ENCODE data around the gene FAM110C. TPM values are rescaled to one million over a fixed set of nuclear protein-coding genes. Genes with fewer than 3 reads are reported as not detected.
"Not testable (repeated sequence)": the region's sequence is repeated elsewhere in the genome, so short reads cannot be mapped to it uniquely, and the experiment has no call there.

The FAM110C gene
- total and polyA plus RNA-seq, 5 donors, result 2.5 to 7.7 (median 6.9) TPM

DNA sequence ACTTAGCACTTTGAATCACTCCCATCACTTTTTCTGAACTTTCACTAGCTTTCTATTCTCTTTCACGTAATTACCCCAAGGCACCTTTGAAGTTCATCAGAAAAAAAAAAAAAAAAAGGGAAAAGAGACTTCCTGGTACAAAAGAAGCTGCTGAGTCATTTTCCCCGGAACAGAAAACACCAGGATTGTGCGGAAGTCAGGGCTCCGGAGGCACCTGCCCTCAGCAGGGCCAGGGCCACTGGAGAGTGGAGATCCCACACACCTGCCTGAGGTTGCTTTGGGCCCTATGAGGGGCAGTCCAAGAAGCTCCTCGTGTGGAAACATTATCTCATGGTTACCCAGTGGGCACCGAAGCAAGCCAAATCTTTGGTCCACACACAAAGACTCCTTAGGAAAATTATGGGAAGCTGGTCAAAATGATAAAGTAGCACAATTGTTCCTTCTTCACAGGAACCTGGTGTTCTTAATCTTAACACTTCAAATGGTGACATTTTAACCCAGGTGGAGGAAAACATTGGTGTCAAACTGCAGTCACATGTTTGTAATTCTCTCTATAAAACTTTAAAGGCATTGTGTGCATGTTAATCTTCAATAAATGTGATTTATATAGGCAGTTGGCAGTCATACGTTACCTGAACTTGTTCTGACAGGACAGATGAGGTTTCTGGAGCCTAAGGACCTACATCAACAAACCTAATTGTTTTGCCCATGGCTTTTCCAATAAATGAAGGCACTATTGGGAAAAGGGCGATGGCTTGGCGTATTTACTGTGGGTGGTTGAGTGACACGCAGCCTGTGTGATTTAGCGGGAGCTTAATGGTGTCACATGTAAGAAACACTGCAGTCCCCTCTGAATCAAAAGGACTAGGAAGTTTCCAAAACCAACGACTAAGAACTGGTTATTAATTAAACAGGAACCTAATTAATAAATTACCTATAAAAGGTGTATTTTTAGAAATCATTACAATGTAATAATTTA is 23.4 kb upstream of the FAM110C start:
- Histone ChIP-seq H3K27me3 (ENCODE audit: control insufficient read depth, insufficient read depth) (no peaks in the 10 kb centered on the region), H3K4me3 (ENCODE audit: low read length) (no peak overlapping the region), H3K27ac (ENCODE audit: low read length) (no peak overlapping the region), H3K4me1 (ENCODE audit: control insufficient read depth, insufficient read depth, low read length) (no peaks in the 10 kb centered on the region), H3K9me3 (ENCODE audit: control insufficient read depth, low read length) (no peaks in the 10 kb centered on the region)
- ATAC-seq, result no peak
- intact Hi-C loops (cut with DNase I), result no loop called here
- WGBS, result 72% methylated on average over 12 of the region's 12 CpGs
- DNase-seq, result no peak

DNA sequence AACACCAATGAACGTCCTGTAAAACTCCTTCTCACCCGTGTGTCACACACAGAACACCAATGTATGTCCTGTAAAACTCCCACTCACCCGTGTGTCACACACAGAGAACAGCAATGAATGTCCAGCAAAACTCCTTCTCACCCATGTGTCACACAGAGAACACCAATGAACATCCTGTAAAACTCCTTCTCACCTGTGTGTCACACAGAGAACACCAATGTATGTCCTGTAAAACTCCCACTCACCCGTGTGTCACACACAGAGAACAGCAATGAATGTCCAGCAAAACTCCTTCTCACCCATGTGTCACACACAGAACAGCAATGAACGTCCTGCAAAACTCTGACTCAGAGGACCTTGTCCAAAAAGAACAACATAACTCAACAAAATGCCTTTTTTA is 22.3 kb upstream of the FAM110C start:
- H3K4me3 ChIP-seq (ENCODE audit: low read length); H3K4me1 ChIP-seq (ENCODE audit: control insufficient read depth, insufficient read depth, low read length); DNase-seq; H3K27ac ChIP-seq (ENCODE audit: low read length); intact Hi-C loops (cut with DNase I); H3K9me3 ChIP-seq (ENCODE audit: control insufficient read depth, low read length); H3K27me3 ChIP-seq (ENCODE audit: control insufficient read depth, insufficient read depth); ATAC-seq: not testable (repeated sequence)
- 64% methylated on average over 5 of the region's 5 CpGs for WGBS

DNA sequence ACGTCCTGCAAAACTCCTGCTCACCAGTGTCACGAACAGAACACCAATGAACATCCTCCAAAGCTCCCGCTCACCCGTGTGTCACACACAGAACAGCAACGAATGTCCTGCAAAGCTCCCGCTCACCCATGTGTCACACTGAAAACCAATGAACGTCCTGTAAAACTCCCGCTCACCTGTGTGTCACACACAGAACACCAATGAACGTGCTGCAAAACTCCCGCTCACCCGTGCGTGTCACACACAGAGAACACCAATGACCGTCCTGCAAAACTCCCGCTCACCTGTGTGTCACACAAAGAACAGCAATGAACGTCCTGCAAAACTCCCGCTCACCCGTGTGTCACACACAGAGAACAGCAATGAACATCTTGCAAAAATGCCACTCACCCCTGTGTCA is 20.5 kb upstream of the FAM110C start:
- no peaks in the 10 kb centered on the region for H3K9me3 ChIP-seq (ENCODE audit: control insufficient read depth, low read length)
- intact Hi-C loops (cut with DNase I), result no loop called here
- WGBS, result 90% methylated on average over 17 of the region's 17 CpGs
- H3K27me3 ChIP-seq (ENCODE audit: control insufficient read depth, insufficient read depth), result no peaks in the 10 kb centered on the region
- no peaks in the 10 kb centered on the region for H3K4me1 ChIP-seq (ENCODE audit: control insufficient read depth, insufficient read depth, low read length)
- DNase-seq (no peak), ATAC-seq (no peak)
- no peak overlapping the region for H3K27ac ChIP-seq (ENCODE audit: low read length)
- H3K4me3 ChIP-seq (ENCODE audit: low read length), result no peak overlapping the region

DNA sequence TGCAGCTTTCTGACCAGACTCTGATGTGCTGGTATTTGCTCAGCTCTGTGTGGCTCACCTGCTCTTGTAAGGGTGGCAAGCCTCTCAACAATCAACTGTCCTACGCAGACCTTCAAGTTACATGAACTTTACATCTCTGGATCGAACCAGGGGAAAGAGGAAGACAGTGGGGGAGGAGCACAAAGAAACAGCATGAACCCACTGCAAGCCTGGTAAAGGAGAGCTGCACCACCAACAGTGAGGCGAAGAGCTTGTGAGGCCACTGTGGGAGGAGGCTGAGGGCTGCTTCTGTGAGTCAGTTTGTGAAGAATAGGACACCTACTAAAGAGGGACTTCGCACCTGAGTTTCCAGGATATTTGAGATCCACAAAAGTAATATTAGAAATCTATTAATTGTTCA is 18.8 kb upstream of the FAM110C start:
- no peak overlapping the region for H3K4me3 ChIP-seq (ENCODE audit: low read length)
- H3K27ac ChIP-seq (ENCODE audit: low read length), result no peak overlapping the region
- DNase-seq (no peak), ATAC-seq (no peak)
- WGBS, result 57% methylated on average over 4 of the region's 4 CpGs
- intact Hi-C loops (cut with DNase I), result no loop called here
- no peaks in the 10 kb centered on the region for H3K4me1 ChIP-seq (ENCODE audit: control insufficient read depth, insufficient read depth, low read length)
- H3K27me3 ChIP-seq (ENCODE audit: control insufficient read depth, insufficient read depth), result no peaks in the 10 kb centered on the region
- no peaks in the 10 kb centered on the region for H3K9me3 ChIP-seq (ENCODE audit: control insufficient read depth, low read length)

DNA sequence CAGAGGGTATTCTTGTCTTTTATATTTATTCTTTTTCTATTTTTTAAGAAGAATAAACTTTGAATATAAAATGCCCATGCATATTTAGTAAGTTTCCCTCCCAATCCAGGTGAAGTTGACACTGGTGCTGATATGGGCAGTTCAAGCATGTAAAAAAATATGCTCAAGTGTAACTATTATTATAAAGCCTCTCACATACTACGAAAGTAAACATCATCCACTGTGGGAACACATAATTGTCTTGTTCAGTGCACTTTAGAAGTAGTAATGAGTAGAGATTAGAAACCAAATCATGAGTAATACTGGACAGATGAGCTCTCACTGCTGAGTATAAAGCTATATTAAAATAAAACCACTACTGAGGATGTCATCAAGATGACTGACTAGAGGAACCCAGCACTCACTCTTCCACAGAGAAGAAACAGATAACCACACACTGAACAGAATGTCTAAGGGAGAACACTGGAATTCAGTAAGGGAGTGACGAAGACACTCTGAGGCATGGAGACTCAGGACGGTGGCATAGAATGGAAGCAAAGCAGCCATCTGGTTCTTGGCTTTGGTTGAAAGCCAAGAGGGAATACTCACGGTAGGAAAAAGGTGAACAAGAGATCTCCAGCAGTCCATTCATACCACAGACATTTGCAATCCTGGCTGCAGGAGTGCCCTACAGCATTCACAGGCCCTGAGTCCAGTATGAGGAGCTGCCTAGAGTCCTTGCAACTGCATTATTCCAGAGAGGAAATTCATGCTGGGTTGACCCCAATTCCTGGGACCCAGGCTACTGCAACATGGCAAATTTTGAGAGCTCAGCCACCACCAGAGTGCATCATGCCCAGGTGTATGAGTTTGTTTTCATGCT is 9.5 kb upstream of the FAM110C start:
- WGBS, result 66% methylated on average over 4 of the region's 4 CpGs
- Histone ChIP-seq H3K27me3 (ENCODE audit: control insufficient read depth, insufficient read depth) (no peaks in the 10 kb centered on the region), H3K27ac (ENCODE audit: low read length) (no peak overlapping the region), H3K9me3 (ENCODE audit: control insufficient read depth, low read length) (no peaks in the 10 kb centered on the region), H3K4me3 (ENCODE audit: low read length) (no peak overlapping the region), H3K4me1 (ENCODE audit: control insufficient read depth, insufficient read depth, low read length) (no peaks in the 10 kb centered on the region)
- no peak for DNase-seq
- intact Hi-C loops (cut with DNase I), result no loop called here
- ATAC-seq, result no peak

DNA sequence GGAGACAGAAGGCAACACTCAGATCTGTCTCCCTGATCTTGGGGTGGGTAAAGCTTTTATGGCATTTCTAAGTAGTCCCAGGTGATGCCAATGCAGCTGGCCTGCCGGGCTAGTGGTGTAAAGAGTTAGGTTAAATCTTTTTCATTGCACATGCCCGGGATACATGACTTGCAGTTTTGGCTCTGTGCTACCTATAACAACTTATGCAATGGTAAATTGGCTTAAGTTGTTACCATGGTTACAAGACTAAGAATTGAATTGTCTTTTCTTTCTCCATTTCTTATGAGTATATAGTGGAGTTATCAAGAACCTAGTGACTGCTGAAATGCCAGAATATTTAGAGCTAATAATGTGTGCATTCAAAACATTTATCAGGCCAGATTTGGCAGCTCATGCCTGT is 5.3 kb upstream of the FAM110C start:
- intact Hi-C loops (cut with DNase I), result no loop called here
- DNase-seq (no peak), ATAC-seq (no peak)
- Histone ChIP-seq H3K27ac (ENCODE audit: low read length) (no peak overlapping the region), H3K27me3 (ENCODE audit: control insufficient read depth, insufficient read depth) (no peaks in the 10 kb centered on the region), H3K4me3 (ENCODE audit: low read length) (no peak overlapping the region), H3K9me3 (ENCODE audit: control insufficient read depth, low read length) (no peaks in the 10 kb centered on the region), H3K4me1 (ENCODE audit: control insufficient read depth, insufficient read depth, low read length) (no peaks in the 10 kb centered on the region)
- WGBS, result 78% methylated on average over 2 of the region's 2 CpGs

DNA sequence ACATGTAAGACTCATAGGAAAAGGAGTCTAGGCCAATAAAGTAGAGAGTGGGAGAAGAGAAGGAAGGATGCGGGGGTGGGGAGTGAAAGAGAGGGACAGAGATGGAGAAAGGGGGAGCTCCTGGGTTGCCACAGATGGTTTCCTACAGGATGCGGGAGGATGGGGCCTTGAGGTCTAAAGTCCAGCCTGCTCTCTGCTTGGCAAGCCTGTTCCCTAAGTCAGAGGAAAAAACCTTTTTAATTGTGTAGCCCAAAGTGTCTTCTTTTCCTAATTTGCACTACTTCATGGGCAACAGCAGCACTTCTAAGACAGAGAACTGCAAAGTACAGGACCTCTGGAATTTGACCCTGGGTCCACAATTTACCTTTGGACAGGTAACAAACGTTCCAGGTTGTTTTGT is 1.4 kb upstream of the FAM110C start:
- WGBS, result 49% methylated on average over 3 of the region's 3 CpGs
- ATAC-seq (no peak), DNase-seq (no peak)
- Histone ChIP-seq H3K4me3 (ENCODE audit: low read length) (no peak overlapping the region), H3K4me1 (ENCODE audit: control insufficient read depth, insufficient read depth, low read length) (no peaks in the 10 kb centered on the region), H3K27ac (ENCODE audit: low read length) (peak overlapping the region; percentile 67), H3K9me3 (ENCODE audit: control insufficient read depth, low read length) (no peaks in the 10 kb centered on the region), H3K27me3 (ENCODE audit: control insufficient read depth, insufficient read depth) (no peaks in the 10 kb centered on the region)
- intact Hi-C loops (cut with DNase I), result no loop called here

DNA sequence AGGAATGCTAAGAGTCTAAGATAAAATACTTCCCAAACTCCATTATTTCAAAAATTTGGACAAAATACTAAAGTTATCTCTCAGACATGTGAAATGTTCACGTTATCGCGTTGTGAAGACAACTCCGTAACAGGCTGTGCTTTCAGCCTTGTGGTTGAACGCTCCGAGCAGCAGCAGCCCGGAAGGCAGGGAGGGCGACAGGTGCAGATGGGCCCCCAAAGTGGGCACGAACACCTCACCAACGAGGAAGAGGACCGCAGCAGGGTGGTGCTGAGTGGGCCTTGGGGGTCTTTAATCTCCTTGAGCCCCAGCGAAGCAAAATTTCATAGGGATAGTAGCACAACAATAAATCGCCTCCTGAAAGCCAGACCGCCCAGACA is 1.0 kb upstream of the FAM110C start:
- no peaks in the 10 kb centered on the region for H3K27me3 ChIP-seq (ENCODE audit: control insufficient read depth, insufficient read depth)
- intact Hi-C loops (cut with DNase I), result no loop called here
- WGBS, result 30% methylated on average over 14 of the region's 14 CpGs
- DNase-seq (no peak), ATAC-seq (peak in 1 of 2 donors; percentile 15)
- no peaks in the 10 kb centered on the region for H3K4me1 ChIP-seq (ENCODE audit: control insufficient read depth, insufficient read depth, low read length)
- H3K4me3 ChIP-seq (ENCODE audit: low read length), result no peak overlapping the region
- peak overlapping the region; percentile 67 for H3K27ac ChIP-seq (ENCODE audit: low read length)
- no peaks in the 10 kb centered on the region for H3K9me3 ChIP-seq (ENCODE audit: control insufficient read depth, low read length)

DNA sequence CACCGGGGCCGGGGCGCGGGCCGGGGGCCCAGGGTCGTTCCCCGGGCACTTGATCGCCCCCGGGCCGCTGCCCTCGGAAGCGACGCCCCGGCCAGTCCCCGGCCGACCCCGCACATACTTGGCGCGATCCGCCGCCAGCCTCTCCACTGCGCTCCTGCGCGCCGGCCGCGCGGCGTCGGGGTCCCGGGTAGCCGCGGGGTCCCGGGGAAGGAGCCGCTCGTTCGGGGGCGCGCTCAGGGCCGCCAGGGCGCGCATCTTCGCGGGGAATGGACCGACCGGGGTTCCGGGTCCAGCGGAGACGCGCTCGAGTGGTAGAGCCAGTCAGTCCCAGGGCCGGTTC is 204 bp downstream of the FAM110C start:
- Histone ChIP-seq H3K9me3 (ENCODE audit: control insufficient read depth, low read length) (no peaks in the 10 kb centered on the region), H3K27me3 (ENCODE audit: control insufficient read depth, insufficient read depth) (no peaks in the 10 kb centered on the region), H3K4me1 (ENCODE audit: control insufficient read depth, insufficient read depth, low read length) (no peaks in the 10 kb centered on the region), H3K27ac (ENCODE audit: low read length) (peak overlapping the region; percentile 5), H3K4me3 (ENCODE audit: low read length) (peak overlapping the region; percentile 59)
- no peak for DNase-seq
- intact Hi-C loops (cut with DNase I), result no loop called here
- 2% methylated on average over 52 of the region's 52 CpGs for WGBS
- ATAC-seq, result peak; percentile 15 to 21

DNA sequence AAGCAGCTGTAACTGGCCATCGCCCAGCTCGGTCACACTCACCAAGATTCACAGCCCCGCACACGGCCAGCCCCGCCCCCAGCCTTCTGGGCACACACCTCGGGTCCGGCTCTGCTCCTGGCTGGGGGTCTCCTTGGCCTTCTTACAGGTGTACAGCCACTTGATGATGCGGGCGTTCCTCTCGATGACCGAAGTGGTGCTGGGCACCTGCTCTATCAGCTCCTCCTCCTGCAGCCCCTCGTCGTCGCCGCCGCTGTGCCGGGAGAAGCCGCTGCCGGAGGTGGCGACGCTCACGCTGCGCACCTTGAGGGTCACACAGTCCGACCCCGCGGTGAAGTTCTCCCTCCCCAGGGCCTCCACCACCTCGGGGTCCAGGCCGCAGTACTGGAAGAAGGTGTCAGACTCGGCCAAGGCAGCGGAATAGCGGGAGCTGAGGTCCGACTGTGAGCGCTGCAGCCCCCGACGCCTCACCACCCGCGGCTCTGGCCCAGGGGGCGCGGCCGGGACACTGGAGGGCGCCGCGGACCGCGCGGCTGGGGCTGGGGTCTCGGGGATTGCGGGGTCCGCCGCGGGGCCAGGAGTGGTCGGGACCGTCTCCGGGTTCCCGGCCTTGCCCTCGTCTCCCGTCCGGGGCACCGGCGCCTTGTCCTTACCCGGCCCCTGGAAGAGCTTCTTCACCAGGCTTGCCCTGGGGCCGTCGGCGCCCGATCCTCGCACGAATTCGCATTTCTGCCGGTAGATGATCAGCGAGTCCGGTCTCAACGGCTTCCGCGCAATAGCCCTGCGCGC is 769 bp downstream of the FAM110C start:
- peak overlapping the region; percentile 59 for H3K4me3 ChIP-seq (ENCODE audit: low read length)
- no peaks in the 10 kb centered on the region for H3K4me1 ChIP-seq (ENCODE audit: control insufficient read depth, insufficient read depth, low read length)
- 3% methylated on average over 76 of the region's 76 CpGs for WGBS
- intact Hi-C loops (cut with DNase I), result no loop called here
- H3K27me3 ChIP-seq (ENCODE audit: control insufficient read depth, insufficient read depth), result no peaks in the 10 kb centered on the region
- no peaks in the 10 kb centered on the region for H3K9me3 ChIP-seq (ENCODE audit: control insufficient read depth, low read length)
- ATAC-seq (peak; percentile 6 to 16), DNase-seq (peak in 2 of 3 donors; percentile 48 to 53)
- H3K27ac ChIP-seq (ENCODE audit: low read length), result no peak overlapping the region

Measured in right cardiac atrium (tissue), 5 donors.